Stimulated activated naive CD8-positive, alpha-beta T cell treated with anti-CD3 and anti-CD28 coated beads, Interleukin-15, amount 100 ng/mL, for 72 hours (primary cell): ENCODE data around the gene MME.
A peak's percentile ranks its signal among the peaks of the same experiment; 100 is the strongest.

Experiments used
- ATAC-seq: fragments of 150-1000 bp; cut with Tn5 transposase; 2 replicates; pipeline ENCODE4 v1.10.0; 2021; ENCODE audit warnings: mild to moderate bottlenecking, moderate library complexity
- DNase-seq, 2 donors: peaks; one replicate each; pipeline ENCODE4 v3.0.0; 2021 to 2022
- H3K27ac Mint-ChIP-seq, 2 donors: one replicate each; pipeline ENCODE4 v1.8.0; 2022; ENCODE audit warnings: mild to moderate bottlenecking in 2 of 2, mixed read lengths in 2 of 2, moderate library complexity in 2 of 2
- H3K27me3 Mint-ChIP-seq: one replicate; pipeline ENCODE4 v1.8.0; 2022; ENCODE audit warnings: mixed read lengths
- H3K4me1 Mint-ChIP-seq: one replicate; pipeline ENCODE4 v1.8.0; 2022; ENCODE audit warnings: mild to moderate bottlenecking, mixed read lengths
- H3K4me3 Mint-ChIP-seq, 2 donors: one replicate each; pipeline ENCODE4 v1.8.0; 2022; ENCODE audit warnings: mild to moderate bottlenecking in 2 of 2, mixed read lengths in 2 of 2, moderate library complexity in 1 of 2
- H3K9me3 Mint-ChIP-seq, 2 donors: one replicate each; pipeline ENCODE4 v1.8.0; 2022; ENCODE audit warnings: mixed read lengths in 2 of 2

Gene MME

DNA sequence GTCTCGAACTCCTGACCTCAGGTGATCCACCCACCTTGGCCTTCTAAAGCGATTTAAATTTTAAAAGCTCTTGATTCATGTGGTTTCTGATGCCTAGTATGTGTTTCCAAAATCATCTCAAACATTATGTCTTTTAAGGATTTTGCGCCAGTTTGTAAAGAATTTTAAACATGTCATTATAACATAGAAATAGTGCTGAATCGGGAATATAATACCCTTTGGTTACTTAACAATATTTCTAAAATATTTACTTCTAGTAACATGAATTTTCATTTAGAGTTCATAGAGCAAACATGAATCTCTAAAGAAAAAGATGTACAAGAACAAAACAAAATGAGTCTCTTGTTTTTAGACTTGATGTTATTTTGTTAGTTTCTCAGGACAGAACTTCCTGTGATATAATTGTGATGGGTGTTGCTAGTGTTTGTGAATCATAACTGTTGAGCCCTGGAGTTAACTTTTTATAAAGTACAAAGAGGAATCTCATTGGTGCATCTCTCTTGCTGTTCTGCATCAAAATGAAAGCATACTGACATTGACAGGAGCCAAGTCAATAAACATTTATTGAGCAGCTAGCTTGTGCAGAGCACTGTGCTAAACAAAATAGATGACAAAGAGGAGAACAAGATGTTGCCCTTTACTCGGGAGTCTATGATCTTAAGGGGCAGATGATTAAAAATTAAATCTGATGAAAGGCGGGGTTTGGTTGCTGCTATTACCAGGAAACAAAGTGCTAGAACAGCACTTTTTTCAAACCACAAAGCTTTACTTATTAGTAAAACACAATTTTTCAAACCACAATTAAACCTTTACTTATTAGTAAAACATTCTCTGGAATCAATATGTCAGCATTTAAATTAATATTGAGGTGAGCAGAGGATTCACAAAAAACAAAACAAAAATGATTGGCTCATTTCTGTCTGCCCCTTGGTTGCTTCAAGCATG lies 73.4 kb downstream of the MME start:
- no peak for DNase-seq
- no peaks in the 10 kb centered on the region for H3K4me1 Mint-ChIP-seq
- ATAC-seq = no peak
- H3K9me3 Mint-ChIP-seq = no peaks in the 10 kb centered on the region
- no peak overlapping the region for H3K27ac Mint-ChIP-seq
- H3K27me3 Mint-ChIP-seq = no peaks in the 10 kb centered on the region
- H3K4me3 Mint-ChIP-seq = no peak overlapping the region

DNA sequence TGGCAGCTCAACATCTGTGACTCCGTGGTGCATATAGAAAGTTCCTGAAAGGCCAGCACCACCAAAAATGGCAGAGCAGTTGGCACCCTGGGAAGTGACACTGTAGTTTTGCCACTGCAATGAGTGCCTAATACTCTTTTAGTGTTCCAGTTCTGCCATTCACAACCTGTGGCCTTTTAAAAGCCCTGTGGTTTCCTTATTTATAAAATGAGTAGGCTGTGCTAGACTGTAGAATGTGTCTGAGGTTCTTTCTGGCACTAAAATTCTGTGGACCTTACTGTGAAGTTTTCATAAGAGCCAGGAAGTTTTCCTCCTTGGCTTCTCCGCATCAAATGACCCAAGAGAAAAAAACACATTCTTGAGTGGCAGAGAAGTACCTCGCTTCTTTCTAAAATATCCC lies 74.1 kb downstream of the MME start:
- ATAC-seq (no peak), DNase-seq (no peak)
- Mint-ChIP-seq H3K4me3 (no peak overlapping the region), H3K27me3 (no peaks in the 10 kb centered on the region), H3K9me3 (no peaks in the 10 kb centered on the region), H3K4me1 (no peaks in the 10 kb centered on the region), H3K27ac (no peak overlapping the region)

DNA sequence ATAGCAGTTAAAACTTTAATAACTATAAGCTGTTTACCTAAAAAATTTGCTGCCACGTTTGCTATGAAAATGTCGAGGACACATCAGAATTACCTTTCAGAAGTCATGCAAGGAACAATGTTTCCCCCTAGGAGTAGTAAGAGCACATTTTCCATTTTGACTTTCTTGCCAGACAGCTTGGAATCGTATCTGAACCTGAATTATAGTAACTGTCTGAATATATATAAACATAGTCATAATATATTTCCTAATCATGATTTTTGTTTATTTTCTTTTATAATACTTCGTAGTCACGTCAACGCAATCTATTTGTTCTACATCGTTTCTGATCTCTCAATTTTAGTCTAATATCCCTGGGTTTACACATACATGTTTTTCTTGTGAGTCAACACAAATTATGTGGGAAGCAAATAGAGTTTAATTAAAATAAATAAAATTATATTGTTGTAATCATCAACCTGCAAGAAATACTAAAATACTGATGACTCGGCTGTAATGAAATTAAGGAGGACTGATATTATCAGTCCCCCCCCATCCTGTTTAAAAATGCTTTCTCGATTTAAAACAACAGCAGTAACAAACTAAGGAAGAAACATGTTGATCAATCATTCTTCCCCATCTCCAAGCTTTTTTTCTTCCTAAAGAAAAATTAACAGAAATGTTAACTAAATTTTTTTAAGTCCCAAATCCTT lies 78.4 kb downstream of the MME start:
- Mint-ChIP-seq H3K4me3 (no peak overlapping the region), H3K27me3 (no peaks in the 10 kb centered on the region), H3K27ac (no peak overlapping the region), H3K4me1 (no peaks in the 10 kb centered on the region), H3K9me3 (no peaks in the 10 kb centered on the region)
- DNase-seq (no peak), ATAC-seq (no peak)

DNA sequence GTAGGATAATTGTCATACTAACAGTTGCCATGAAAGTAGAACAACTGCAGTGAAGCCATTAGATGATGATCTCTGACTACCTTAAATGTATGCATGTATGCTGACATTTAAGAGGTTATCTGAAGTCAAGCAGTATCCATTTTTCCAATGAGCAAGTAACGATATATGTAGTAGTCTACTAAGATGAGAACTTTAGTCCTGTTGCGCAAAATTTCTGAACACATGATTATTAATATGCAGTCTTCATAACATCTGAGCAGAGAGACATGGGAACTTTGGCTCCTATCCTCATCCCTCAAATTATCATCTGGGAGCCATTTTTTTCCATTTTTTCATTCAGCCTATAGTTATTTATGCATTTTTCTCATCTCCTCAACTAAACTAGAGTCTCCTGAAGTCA lies 79.2 kb downstream of the MME start:
- no peaks in the 10 kb centered on the region for H3K27me3 Mint-ChIP-seq
- no peak for DNase-seq
- H3K27ac Mint-ChIP-seq = no peak overlapping the region
- no peak for ATAC-seq
- no peaks in the 10 kb centered on the region for H3K4me1 Mint-ChIP-seq
- no peaks in the 10 kb centered on the region for H3K9me3 Mint-ChIP-seq
- no peak overlapping the region for H3K4me3 Mint-ChIP-seq

DNA sequence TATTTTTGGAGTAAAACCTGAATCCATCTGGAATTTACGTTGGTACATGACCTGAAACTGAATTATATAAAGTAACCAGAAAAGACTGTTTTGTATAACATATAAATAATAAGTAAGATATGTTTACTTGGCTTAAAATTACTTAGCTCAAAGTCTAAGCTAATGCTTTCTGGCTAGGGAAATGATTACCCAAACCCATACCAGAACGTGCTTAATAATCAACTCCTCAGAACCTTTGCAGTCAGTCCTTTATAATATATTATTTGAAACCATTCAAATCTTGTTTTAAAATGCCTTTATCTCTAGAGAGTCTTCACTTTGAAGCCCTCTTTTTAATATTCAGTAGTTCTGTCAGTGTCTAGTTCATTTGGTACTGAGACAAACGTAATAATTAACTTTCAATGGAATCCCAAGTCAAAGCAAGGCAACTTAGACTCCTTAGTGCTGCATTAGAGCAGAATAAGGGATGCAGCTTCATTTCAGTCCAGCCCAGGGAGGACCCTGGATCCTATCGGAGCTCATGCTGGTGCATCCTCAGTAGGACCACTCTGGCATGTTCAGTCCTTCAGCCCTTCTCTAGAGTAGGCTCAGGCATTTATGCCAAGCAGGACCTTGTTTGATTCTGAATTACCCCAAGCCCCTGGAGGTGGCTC lies 81.6 kb downstream of the MME start:
- no peak overlapping the region for H3K4me3 Mint-ChIP-seq
- no peaks in the 10 kb centered on the region for H3K27me3 Mint-ChIP-seq
- H3K9me3 Mint-ChIP-seq = no peaks in the 10 kb centered on the region
- no peak for DNase-seq
- H3K27ac Mint-ChIP-seq = no peak overlapping the region
- ATAC-seq = no peak
- H3K4me1 Mint-ChIP-seq = no peaks in the 10 kb centered on the region

DNA sequence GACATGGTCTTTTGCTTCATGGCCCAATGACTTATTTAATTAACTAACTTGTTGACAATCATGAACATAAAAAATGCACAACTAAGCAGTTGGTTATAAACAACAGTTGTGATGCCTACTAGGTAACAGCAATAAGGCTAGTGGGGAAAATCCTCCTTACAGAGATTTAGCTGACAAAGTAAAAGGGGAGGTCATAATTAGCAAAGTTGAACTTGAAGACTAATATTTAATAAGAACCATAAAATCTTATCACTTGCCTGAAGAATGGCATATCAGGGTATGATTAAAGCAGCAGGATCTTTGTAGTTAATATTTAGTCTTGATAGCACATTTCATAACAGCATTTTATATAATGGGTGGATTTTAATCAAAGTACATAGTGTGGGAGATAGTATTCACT lies 84.2 kb downstream of the MME start:
- H3K4me1 Mint-ChIP-seq = no peaks in the 10 kb centered on the region
- H3K4me3 Mint-ChIP-seq = no peak overlapping the region
- no peaks in the 10 kb centered on the region for H3K9me3 Mint-ChIP-seq
- no peak for DNase-seq
- H3K27ac Mint-ChIP-seq = no peak overlapping the region
- ATAC-seq = no peak
- H3K27me3 Mint-ChIP-seq = no peaks in the 10 kb centered on the region

DNA sequence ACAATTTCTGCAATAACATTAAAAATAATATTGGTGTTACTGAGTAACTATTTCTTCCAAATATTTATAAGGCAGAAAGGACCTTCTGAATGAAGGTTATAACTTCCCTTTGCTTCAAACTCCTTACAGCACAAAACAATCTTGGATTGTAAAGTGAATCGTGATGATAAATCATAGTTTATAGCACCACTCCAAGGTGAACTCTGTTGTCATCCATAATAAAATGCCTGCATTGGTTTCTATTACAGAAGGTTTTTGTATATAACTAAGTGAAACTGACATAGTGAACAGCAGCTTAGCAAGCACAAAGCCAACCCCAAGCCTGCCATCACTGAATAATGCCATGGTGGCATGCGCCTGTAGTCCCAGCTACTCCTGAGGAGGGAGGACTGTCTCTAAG lies 86.3 kb downstream of the MME start:
- DNase-seq = no peak
- Mint-ChIP-seq H3K4me1 (no peaks in the 10 kb centered on the region), H3K27me3 (no peaks in the 10 kb centered on the region), H3K27ac (no peak overlapping the region), H3K9me3 (no peaks in the 10 kb centered on the region), H3K4me3 (no peak overlapping the region)
- ATAC-seq = no peak

DNA sequence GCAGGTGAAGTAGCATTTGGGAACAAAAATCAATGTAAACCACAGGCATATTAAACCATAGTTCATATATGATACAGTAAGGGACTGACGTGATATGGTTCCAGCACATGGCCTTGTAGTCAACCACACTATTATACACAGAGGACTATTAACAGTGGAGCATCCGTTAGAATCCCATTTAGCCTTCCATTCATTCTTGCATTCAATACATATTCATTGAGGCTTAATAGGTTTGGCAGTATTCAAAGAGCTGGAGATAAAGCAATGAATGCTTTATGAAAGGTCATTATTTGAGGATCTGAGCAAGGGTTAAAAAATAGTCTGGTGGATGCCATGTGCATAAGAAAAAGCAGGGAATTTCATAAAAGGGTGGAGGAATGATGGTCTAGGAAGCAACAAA lies 89.1 kb downstream of the MME start:
- ATAC-seq (no peak), DNase-seq (no peak)
- no peak overlapping the region for H3K4me3 Mint-ChIP-seq
- no peaks in the 10 kb centered on the region for H3K4me1 Mint-ChIP-seq
- no peaks in the 10 kb centered on the region for H3K27me3 Mint-ChIP-seq
- no peaks in the 10 kb centered on the region for H3K9me3 Mint-ChIP-seq
- H3K27ac Mint-ChIP-seq = no peak overlapping the region

DNA sequence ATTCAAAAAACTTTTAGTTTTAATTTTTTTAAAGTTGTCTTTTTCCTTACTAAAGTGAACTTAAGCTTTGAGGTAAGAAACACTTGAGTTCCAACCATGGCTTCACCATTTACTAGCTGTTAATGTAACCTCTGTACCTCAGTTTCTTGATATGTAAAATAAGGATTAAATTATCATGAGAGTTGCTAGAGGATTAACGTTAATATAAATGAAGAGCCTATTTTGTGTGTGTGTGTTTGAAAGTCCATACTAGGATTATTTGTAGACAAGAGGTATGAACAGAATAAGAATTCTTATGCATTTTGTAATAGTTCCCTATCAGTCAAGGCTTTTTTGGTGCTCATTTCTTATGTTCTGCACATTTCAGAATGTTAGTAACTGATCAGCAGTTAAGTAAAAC lies 93.7 kb downstream of the MME start:
- DNase-seq = no peak
- no peaks in the 10 kb centered on the region for H3K27me3 Mint-ChIP-seq
- no peak overlapping the region for H3K27ac Mint-ChIP-seq
- H3K4me1 Mint-ChIP-seq = no peaks in the 10 kb centered on the region
- H3K9me3 Mint-ChIP-seq = no peaks in the 10 kb centered on the region
- H3K4me3 Mint-ChIP-seq = no peak overlapping the region
- ATAC-seq = no peak

DNA sequence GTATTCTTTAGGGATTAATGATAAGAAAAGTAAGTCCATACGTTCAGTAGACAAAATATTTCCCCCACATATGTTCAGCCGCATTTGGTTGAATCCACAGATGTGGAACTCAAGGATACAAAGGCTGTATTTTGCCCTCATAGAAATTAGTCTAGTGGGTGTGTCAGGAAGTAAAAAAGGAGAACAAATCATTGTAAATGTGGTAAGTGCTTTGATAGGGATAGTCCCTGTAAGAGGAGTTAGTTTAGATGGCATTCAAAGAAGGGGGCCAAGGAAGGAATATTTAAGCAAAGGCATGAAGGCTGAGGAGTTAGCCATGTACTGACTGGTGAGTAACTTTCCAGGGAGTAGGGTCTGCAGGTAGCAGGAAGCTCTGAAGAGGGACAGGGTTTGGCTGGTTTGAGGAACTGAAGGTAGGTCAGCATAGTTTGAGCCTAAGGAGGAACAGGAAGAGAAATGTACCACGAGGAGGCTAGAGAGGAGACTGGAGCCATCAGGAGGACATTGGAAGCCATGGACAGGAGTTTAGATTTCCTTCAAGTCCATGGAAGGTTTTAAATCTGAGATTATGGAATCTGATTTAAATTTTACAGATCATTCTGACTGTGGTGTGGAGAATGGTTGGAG lies 98.8 kb downstream of the MME start:
- no peak overlapping the region for H3K27ac Mint-ChIP-seq
- DNase-seq (no peak), ATAC-seq (no peak)
- H3K9me3 Mint-ChIP-seq = no peaks in the 10 kb centered on the region
- H3K27me3 Mint-ChIP-seq = no peaks in the 10 kb centered on the region
- H3K4me1 Mint-ChIP-seq = no peaks in the 10 kb centered on the region
- no peak overlapping the region for H3K4me3 Mint-ChIP-seq

DNA sequence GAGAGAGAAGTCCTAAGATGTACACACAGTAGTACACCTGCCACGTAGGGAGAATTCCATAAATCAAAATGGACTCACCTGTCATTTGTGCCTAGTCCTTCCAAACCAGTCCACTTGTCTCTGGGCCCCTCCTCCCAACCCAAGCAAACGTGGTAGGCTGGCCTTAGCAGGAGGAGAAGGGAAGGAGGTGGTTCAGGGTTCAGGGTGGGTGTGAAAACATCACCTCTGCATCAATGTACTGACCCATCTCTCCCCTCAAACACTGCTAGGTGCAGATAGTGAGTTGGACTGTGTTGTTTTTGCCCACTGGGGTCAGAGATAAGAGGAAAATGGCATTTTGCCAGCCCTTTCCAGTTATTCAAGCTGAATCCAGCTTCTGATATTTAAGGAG lies 99.3 kb downstream of the MME start:
- H3K9me3 Mint-ChIP-seq = no peaks in the 10 kb centered on the region
- DNase-seq (no peak), ATAC-seq (no peak)
- H3K27ac Mint-ChIP-seq = no peak overlapping the region
- no peaks in the 10 kb centered on the region for H3K27me3 Mint-ChIP-seq
- H3K4me3 Mint-ChIP-seq = no peak overlapping the region
- no peaks in the 10 kb centered on the region for H3K4me1 Mint-ChIP-seq

DNA sequence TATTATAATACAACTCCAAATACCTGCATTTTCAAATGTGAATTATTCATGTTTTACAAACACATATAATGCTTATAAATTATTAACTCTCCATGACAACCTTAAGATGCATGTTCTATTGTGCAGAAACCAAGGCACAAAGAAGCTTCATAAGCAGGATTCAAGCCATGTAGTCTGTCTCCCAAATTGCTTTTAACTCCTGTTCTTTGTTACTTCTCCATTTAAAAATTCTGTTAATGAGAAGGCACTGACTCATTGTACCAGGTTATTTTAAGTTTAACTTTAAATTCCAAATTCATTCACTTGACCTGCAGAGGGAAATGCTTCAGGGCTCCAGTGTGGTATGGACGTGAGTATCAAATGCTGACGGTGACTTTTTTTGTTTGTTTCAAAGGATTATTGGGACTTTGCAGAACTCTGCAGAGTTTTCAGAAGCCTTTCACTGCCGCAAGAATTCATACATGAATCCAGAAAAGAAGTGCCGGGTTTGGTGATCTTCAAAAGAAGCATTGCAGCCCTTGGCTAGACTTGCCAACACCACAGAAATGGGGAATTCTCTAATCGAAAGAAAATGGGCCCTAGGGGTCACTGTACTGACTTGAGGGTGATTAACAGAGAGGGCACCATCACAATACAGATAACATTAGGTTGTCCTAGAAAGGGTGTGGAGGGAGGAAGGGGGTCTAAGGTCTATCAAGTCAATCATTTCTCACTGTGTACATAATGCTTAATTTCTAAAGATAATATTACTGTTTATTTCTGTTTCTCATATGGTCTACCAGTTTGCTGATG lies 100.0 kb downstream of the MME start:
- DNase-seq (no peak), ATAC-seq (no peak)
- H3K27me3 Mint-ChIP-seq = no peaks in the 10 kb centered on the region
- H3K9me3 Mint-ChIP-seq = no peaks in the 10 kb centered on the region
- no peak overlapping the region for H3K27ac Mint-ChIP-seq
- no peak overlapping the region for H3K4me3 Mint-ChIP-seq
- H3K4me1 Mint-ChIP-seq = no peaks in the 10 kb centered on the region

DNA sequence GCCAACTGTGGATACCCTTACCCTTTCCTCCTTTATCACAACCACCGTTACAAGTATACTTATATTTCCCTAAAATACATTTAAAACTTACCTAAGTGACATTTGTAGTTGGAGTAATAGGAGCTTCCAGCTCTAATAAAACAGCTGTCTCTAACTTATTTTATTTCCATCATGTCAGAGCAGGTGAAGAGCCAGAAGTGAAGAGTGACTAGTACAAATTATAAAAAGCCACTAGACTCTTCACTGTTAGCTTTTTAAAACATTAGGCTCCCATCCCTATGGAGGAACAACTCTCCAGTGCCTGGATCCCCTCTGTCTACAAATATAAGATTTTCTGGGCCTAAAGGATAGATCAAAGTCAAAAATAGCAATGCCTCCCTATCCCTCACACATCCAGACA lies 102.3 kb downstream of the MME start:
- Mint-ChIP-seq H3K4me3 (no peak overlapping the region), H3K27ac (no peak overlapping the region), H3K4me1 (no peaks in the 10 kb centered on the region), H3K9me3 (no peaks in the 10 kb centered on the region), H3K27me3 (no peaks in the 10 kb centered on the region)
- no peak for DNase-seq
- no peak for ATAC-seq

DNA sequence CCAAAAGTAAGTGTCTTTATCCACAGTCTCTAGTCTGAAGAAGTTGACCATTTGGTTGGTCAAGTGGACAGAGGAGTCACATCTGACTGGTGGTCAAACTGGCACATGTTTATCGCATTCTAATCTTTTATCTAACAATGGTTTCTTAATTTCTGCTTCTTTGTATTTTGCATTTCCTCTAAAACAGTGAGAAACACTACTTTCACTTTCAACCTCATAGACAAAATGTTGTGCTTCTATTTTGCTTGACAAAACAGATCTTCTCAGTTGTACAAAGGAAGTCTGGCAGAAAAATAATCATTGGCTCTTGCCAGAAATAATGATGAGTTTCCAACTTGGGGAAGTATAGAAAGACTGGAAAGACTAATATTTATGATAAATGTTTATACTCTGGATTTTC lies 103.9 kb downstream of the MME start:
- Mint-ChIP-seq H3K9me3 (no peaks in the 10 kb centered on the region), H3K27me3 (no peaks in the 10 kb centered on the region), H3K27ac (no peak overlapping the region), H3K4me3 (no peak overlapping the region), H3K4me1 (no peaks in the 10 kb centered on the region)
- DNase-seq = no peak
- no peak for ATAC-seq

DNA sequence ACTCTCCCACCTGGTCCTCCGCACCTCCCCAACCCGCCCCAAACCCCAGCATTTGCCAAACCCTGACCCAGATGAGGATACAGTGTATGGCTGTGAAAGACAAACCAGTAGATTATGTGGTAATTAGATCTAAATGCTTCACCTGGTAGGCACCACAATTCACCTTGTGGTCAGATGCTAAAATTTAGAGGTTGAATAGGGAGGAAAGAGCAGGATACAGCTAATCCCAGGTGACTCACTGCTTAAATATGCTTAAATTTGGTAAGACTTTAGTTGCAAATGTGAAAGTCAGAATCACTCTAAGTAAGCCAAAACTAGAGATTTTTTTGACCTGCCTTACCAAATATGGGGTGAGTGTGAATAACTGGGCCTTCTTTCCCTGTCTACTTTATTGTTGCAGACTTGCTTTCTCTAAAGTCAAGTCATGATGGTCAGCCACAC lies 105.5 kb downstream of the MME start:
- Mint-ChIP-seq H3K4me3 (no peak overlapping the region), H3K4me1 (no peaks in the 10 kb centered on the region), H3K27me3 (no peaks in the 10 kb centered on the region), H3K9me3 (no peaks in the 10 kb centered on the region), H3K27ac (peak overlapping the region in 1 of 2 donors; percentile 5)
- ATAC-seq (no peak), DNase-seq (no peak)
